ENCODE data around the gene SNCAIP. TPM values are rescaled to one million over a fixed set of nuclear protein-coding genes. Genes with fewer than 3 reads are reported as not detected.

The SNCAIP gene
- total and polyA plus RNA-seq, 2 of the 4 experiments (the other 2 are of a cell fraction), result 15.3 to 19.0 TPM

DNA sequence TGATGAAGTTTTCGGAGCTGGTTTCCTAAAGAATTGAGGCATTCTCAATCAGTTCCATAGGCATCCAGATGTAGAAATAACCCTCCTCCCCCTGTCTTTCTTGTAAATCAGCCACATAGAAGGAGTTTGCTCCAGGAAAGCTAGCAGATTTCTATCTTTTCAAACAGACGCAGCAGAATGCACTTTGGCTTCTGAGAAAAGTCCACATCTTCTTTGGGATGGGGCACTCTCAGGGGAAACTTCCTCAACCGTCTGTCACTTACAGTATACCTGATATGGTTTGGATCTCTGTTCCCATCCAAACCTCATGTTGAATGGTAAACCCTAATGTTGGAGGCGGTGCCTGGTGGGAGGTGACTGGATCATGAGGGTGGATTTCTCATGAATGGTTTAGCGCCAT, 94.1 kb downstream of the SNCAIP start:
- no peak overlapping the region for H2BK20ac ChIP-seq (ENCODE audit: low read depth, low read length)
- CTCF ChIA-PET, result no interaction called here
- intact Hi-C loops (cut with micrococcal nuclease), result no loop called here

More for the DNA sequence above, 94.1 kb downstream of the SNCAIP start:
- no peak overlapping the region for H3K4me3 ChIP-seq (ENCODE audit: insufficient read depth, low read depth, low read length)
- H3K14ac ChIP-seq (replicated peaks; ENCODE audit: low read depth, low read length), result no peak overlapping the region
- 0 out of 4 replicates have a peak, but pooled peaks cover 0 to 3% of the 10 kb centered on the region in 2 experiments for H3K79me1 ChIP-seq (ENCODE audit: low read depth in 1 of 2, low read length in 2 of 2)
- H3K4me2 ChIP-seq (ENCODE audit: low read depth, low read length), result no peak overlapping the region
- H4K20me1 ChIP-seq (ENCODE audit: insufficient read depth, low read length), result no peaks in the 10 kb centered on the region
- no peak overlapping the region for H3K4ac ChIP-seq (ENCODE audit: low read depth, low read length)
- dilution Hi-C loops (cut with HindIII; ENCODE audit: low sequenced_read_pairs, unreplicated experiment), result loop anchor here (25.0 kb wide), 1 partner anchor 219 kb away; no protein-coding TSS in a partner anchor
- no peak overlapping the region for H3K56ac ChIP-seq (ENCODE audit: extremely low read depth, insufficient read depth, low read length)
- H3K18ac ChIP-seq (ENCODE audit: low read depth, low read length), result no peak overlapping the region; the same call in 1 of the 2 replicates
- H3K27me3 ChIP-seq (ENCODE audit: control insufficient read depth, insufficient read depth, low read length), result no peaks in the 10 kb centered on the region
- H3K4me1 ChIP-seq (ENCODE audit: control insufficient read depth, insufficient read depth, low read length), result peaks cover 7% of the 10 kb centered on the region; the same call in 1 of the 2 replicates
- H3K36me3 ChIP-seq (ENCODE audit: control insufficient read depth, insufficient read depth, low read length), result no peaks in the 10 kb centered on the region
- no peaks in the 10 kb centered on the region for H3K9me3 ChIP-seq (ENCODE audit: control insufficient read depth, insufficient read depth, low read length)
- H2AK5ac ChIP-seq (ENCODE audit: low read depth, low read length), result no peak overlapping the region
- H2AFZ ChIP-seq (replicated peaks; ENCODE audit: low read length, poor library complexity), result no peak overlapping the region
- no peak overlapping the region for H3K23ac ChIP-seq (ENCODE audit: low read depth, low read length)
- H3K9me1 ChIP-seq (ENCODE audit: insufficient read depth, low read length), result no peaks in the 10 kb centered on the region
- H2BK5ac ChIP-seq (ENCODE audit: low read depth, low read length, poor library complexity, severe bottlenecking), result no peak overlapping the region
- TF ChIP-seq, protein P1, sequence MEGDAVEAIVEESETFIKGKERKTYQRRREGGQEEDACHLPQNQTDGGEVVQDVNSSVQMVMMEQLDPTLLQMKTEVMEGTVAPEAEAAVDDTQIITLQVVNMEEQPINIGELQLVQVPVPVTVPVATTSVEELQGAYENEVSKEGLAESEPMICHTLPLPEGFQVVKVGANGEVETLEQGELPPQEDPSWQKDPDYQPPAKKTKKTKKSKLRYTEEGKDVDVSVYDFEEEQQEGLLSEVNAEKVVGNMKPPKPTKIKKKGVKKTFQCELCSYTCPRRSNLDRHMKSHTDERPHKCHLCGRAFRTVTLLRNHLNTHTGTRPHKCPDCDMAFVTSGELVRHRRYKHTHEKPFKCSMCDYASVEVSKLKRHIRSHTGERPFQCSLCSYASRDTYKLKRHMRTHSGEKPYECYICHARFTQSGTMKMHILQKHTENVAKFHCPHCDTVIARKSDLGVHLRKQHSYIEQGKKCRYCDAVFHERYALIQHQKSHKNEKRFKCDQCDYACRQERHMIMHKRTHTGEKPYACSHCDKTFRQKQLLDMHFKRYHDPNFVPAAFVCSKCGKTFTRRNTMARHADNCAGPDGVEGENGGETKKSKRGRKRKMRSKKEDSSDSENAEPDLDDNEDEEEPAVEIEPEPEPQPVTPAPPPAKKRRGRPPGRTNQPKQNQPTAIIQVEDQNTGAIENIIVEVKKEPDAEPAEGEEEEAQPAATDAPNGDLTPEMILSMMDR (conservative IDR thresholded peaks at IDR 0.05; ENCODE audit: low read depth, low read length), result no peak
- no peak for TF ChIP-seq SMC3 (IDR thresholded peaks at IDR 0.05; ENCODE audit: low read depth, low read length)
- TF ChIP-seq, protein P2, sequence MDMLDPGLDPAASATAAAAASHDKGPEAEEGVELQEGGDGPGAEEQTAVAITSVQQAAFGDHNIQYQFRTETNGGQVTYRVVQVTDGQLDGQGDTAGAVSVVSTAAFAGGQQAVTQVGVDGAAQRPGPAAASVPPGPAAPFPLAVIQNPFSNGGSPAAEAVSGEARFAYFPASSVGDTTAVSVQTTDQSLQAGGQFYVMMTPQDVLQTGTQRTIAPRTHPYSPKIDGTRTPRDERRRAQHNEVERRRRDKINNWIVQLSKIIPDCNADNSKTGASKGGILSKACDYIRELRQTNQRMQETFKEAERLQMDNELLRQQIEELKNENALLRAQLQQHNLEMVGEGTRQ (IDR thresholded peaks at IDR 0.05; ENCODE audit: low read depth, low read length), result no peak
- TF ChIP-seq RAD21 (IDR thresholded peaks at IDR 0.05; ENCODE audit: low read length), result no peak
- TF ChIP-seq MXI1 (IDR thresholded peaks at IDR 0.05; ENCODE audit: borderline replicate concordance, low read depth, low read length), result no peak
- no peak for TF ChIP-seq BHLHE40 (IDR thresholded peaks at IDR 0.05; ENCODE audit: low read depth, low read length)
- TF ChIP-seq RCOR1 (IDR thresholded peaks at IDR 0.05; ENCODE audit: insufficient replicate concordance, low read length), result no peak
- no peak for TF ChIP-seq MAFK (IDR thresholded peaks at IDR 0.05; ENCODE audit: low read depth, low read length)
- TF ChIP-seq POLR2A (IDR thresholded peaks at IDR 0.05; ENCODE audit: low read depth, low read length), result no peak
- TF ChIP-seq CHD1 (IDR thresholded peaks at IDR 0.05; ENCODE audit: low read depth, low read length), result no peak
- no peak overlapping the region for H4K5ac ChIP-seq (ENCODE audit: low read depth, low read length)
- H2AK9ac ChIP-seq (replicated peaks; ENCODE audit: low read depth, low read length, poor library complexity), result no peak overlapping the region
- H3K9ac ChIP-seq (ENCODE audit: low read depth, low read length), result no peak overlapping the region
- 100% methylated on average over 1 of the region's 5 CpGs; no CpG with 5 or more reads in 1 of the 2 experiments for WGBS, 2 experiments (ENCODE audit: extremely low coverage in 2 of 2, insufficient read length in 1 of 2)
- H4K8ac ChIP-seq (ENCODE audit: low read depth in 2 of 2, low read length in 2 of 2), result no peak overlapping the region
- in situ Hi-C loops (cut with MboI; ENCODE audit: low sequenced_read_pairs), result loop anchor here (25.0 kb wide), 1 partner anchor 444 kb away; the partner anchor contains the start of gene SRFBP1
- H2BK15ac ChIP-seq (ENCODE audit: low read depth, low read length), result no peak overlapping the region
- ATAC-seq (ENCODE audit: low read depth), result no peak
- BruUV-seq (replicated peaks), result no TSS peak
- no peak overlapping the region for H2BK120ac ChIP-seq (ENCODE audit: low read depth, low read length)
- POLR2A ChIA-PET (ENCODE audit: unreplicated experiment), result no interaction called here
- H4K91ac ChIP-seq (ENCODE audit: insufficient read depth, low read depth, low read length), result no peak overlapping the region
- H3K27ac ChIP-seq (ENCODE audit: insufficient read depth, low read length), result no peak overlapping the region
- DNase-seq, result no peak

Measured in IMR-90 (cell line).